SKM-1 treated with dmso at 0.1 percent for 144 hours (cell line): ENCODE data around the gene CBR1.
A peak's percentile ranks its signal among the peaks of the same experiment; 100 is the strongest.
"Not testable (repeated sequence)": the region's sequence is repeated elsewhere in the genome, so short reads cannot be mapped to it uniquely, and the experiment has no call there.

Experiments used
- DNase-seq: peaks from one replicate; lab custom pipeline; 2025; ENCODE audit not compliant: unreplicated experiment; lab: John Stamatoyannopoulos, UW

Gene CBR1

DNA sequence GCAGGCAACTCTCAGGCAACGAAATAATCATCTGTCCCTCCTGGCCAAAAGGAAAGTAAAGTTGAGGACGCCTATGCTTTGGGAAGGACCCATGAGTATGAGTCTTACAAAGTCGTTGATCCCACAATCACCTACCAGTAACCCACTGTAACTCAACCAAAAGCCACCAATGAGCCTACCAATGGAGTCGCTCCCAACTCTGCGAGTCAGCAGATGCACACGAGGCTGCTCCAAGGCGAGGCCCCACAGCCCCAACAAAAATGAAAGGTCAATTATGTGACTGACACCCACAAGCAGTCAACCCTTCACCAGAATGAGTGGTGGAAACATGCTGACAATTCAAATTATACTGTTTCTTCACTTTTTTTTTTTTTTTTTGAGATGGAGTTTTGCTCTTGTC is 21.5 kb upstream of the CBR1 start:
- DNase-seq: no peak

DNA sequence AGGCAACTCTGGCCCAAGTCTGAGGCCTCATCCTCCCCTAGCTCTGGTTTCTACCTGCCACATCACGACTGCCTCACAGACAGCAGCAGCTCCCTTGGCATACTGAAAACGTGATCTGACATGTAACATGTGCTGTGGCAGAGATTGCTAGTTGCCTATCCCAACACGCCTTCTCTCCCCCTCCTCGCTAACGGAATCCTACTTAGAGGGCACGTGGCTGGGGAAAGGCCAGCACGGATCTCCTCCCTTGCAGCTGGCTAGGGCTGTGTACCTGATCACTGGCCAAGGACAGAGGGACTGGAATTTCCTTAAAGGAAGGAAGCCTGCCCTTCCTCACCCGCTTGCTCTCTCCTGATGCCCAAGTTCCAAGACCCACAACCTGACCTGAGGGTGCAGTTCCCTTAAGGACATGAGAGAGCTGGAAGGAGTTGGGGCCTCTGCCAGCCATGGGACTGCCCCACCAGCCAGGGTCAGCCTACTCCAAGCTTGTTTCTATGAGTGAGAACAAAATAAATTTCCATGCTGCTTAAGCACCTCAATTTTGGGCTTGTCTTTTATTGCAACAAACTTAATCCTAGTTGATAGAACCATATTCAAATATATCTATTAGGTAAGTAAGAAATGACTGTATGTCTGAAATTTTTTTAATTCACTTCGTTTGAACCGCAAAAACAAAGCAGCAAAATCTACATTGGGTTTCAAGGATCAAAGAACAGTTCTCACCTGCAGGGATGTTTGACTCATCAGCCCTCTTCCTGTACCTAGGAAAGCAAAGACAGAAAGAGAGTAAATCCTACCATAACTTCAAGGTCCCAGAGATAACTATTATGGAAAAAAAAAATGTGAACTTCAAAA is 16.7 kb upstream of the CBR1 start:
- no peak for DNase-seq

DNA sequence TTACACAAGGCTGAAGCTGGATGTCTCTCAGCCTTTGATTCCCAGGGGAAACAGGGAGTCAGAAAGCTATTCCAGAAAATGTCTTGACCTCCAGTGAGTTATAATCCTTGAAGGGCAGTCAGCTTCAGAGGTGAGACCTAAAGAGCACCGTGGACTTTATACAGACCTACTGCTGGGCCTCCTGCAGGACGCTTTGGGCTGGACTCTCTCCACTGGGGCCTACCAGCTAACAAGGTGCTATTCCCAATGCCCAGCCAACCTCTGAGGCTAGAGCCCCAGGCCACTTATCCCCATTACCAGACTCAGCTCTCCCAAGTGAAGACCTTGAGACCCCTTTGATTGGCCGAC is 16.1 kb upstream of the CBR1 start:
- DNase-seq: no peak

GRCh38 chr21:36055551-36055950 is 14.3 kb upstream of the CBR1 start:
- no peak for DNase-seq

DNA sequence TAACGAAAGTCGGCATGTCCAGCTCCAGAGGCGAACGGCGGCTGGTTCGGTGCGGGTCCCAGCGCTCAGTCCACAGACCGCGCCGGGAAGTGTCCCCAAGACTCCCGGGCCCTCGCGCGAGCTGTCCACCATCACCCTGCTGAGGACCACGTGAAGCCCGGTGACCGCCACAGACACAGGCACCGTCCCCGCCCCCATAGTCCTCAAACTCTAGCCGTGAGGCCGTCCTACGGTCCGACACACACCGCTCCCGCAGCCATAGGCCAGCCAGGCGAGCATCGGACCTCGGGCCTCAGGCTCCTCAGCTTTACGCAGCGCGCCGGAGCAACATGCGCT is 10.0 kb upstream of the CBR1 start:
- no peak for DNase-seq

GRCh38 chr21:36060159-36060921 is 9.5 kb upstream of the CBR1 start, which contains the start of gene SETD4:
TSS of gene SETD4 (minus strand) at chr21:36060526. CDS start at chr21:36058888, 1,638 bp downstream.
- peak; percentile 90 for DNase-seq

GRCh38 chr21:36061445-36061844 is 8.4 kb upstream of the CBR1 start:
- no peak for DNase-seq

- DNase-seq: no peak
Measured at GRCh38 chr21:36063375-36064084, 6.3 kb upstream of the CBR1 start.

DNA sequence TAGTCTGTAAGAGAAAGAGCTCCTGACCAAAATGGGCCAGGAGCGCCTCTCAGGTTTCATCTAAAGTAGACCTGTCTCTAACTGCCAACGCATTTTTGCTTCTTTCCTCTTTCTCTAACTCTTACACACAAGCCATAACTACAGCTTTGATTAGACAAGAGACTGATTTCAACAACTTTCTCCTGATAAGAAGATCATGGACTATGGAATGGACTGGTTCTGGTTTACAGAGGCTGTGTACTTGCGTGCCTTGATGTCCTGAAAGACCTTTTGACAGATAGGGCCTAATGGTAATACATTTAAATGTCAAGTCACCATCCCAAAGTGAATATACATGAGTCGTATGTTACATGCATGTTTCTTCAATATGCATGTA is 5.8 kb upstream of the CBR1 start:
- DNase-seq: no peak

DNA sequence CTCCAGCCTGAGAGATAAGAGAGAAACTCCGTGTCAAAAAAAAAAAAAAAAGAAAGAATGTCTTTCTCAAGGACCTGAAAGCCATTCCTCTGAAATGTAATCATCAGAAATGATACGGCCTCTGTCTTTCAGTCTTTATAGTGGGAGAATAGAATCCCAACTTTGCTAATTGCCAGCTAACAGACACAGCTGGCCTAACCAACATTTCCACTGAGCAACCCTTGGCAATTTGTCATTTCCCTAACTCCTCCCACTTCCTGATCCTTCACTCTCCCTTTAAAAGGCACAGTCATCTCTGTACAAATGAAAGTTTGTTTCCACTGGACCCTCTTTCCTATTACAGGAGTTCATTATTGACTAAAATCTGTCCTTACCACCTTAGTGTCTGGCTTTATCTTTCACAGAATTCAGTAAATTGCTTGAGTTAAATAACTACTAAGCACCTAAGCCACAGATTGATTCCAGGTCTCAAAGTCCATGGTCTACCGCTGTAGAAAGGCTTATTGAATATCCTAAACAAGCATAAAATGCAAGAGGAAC is 4.3 kb upstream of the CBR1 start:
- no peak for DNase-seq

- DNase-seq: no peak
Measured at GRCh38 chr21:36068748-36069398, 951 bp upstream of the CBR1 start.

DNA sequence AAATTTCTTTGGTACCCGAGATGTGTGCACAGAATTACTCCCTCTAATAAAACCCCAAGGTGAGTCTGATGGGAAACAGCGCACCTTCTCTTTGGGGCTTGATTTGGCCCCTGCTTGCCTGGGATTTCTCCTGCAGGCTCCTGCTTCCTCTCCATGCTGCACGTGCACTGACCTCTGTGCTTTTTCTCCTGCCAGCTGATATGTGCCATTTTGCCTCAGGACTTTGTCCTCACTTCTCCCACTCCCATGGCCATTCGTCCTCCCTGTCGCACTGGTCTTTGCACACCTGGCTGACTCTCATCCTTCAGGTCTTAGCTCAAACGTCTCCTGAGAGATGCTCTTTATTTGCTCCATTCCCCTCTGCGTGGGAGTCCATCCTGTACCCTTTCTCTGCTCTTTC is 1.2 kb downstream of the CBR1 start:
- no peak for DNase-seq

- DNase-seq: no peak
Measured at GRCh38 chr21:36072453-36073162, 2.8 kb downstream of the CBR1 start.

DNA sequence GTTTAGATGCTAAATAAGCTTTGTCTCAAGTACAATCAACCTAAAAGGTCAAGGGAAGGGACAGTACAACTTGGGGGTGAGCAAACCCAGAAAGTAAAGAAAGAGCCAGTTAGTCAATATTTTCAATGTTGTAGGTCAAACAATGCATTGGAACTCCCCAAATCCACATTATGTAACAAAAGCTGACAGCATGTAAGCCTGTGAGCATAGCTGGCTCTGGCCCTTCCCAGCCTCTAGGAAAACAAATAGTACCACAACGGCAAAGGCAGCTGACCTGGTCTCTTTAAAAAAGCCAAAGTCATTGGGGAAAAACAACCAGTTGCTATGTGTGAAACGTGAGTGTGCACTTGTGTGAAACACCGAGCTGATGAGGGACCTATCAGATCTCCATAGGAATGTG is 3.4 kb downstream of the CBR1 start:
- no peak for DNase-seq

- DNase-seq: not testable (repeated sequence)
Measured at GRCh38 chr21:36073911-36074310, 4.1 kb downstream of the CBR1 start.

DNA sequence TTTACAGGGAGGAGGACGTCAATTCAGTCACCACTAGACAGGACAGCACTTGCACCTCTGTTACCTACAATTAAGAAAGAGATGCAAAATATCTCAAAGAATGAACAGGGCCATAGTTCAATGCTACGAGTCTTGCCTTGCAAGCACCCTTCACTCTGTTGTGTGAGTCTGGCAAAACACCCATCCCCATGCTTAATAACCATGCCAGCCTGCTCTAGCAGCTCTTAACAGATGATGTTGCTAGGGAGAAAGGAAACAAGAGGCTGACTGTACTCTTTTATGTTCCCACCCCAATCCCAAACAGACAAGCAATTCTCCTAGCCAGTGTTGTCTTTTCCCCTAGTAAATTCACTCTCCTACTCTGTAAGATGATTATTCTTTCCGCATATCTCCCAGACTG is 5.3 kb downstream of the CBR1 start:
- DNase-seq: no peak

DNA sequence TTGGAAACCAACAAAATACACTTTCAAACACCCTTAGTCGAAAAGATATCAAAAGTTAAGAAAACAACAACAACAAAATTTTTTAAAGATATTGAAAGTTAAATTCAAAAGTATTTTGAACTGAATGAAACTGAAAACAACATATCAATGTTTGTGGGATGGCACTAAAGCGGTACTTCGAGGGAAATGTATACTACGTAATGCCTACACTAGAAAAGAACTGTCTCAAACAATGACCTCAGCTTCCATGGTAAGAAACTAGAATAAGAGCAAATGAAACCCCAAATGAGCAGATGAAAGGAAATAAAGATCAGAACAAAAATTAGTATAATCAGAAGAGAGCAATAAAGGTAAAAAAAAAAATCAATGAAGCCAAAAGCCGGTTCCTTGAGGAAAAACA is 6.1 kb downstream of the CBR1 start:
- DNase-seq: no peak

GRCh38 chr21:36076878-36077655 is 7.2 kb downstream of the CBR1 start:
- no peak for DNase-seq

GRCh38 chr21:36077758-36078157 is 7.9 kb downstream of the CBR1 start:
- no peak for DNase-seq
